Measurements from ENCODE around the gene CYP2F1.
"Not testable (repeated sequence)": the region's sequence is repeated elsewhere in the genome, so short reads cannot be mapped to it uniquely, and the experiment has no call there.

The CYP2F1 gene

DNA sequence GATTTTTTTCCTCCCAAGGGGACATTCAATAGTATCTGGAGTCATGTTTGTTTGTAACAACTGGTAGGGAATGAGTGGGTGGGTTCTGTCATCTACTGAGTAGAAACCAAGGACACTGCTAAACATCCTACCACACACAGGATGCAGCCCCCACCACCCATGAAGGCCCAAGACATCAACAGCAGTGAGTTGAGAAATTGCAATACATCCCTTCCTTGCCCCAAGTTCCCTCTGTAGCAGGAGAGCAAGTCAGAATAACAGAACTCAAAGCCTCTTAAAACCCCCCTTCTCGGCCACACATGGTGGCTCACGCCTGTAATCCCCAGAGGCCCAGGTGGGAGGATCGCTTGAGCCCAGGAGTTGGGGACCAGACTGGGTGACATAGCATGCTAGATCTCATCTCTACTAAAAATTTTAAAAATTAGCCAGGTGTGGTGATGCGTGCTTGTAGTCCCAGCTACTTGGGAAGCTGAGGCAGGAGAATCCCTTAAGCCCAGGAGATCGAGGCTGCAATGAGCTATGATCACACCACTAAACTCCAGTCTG is 2.4 kb upstream of the CYP2F1 start:
- no peak overlapping the region for H3K27ac Mint-ChIP-seq
- no peak overlapping the region for H3K4me3 Mint-ChIP-seq
- peaks cover 11 to 20% of the 10 kb centered on the region in 2 donors for H3K27me3 Mint-ChIP-seq
- ATAC-seq (replicated peaks): no peak
- H3K36me3 Mint-ChIP-seq: no peaks in the 10 kb centered on the region
- no peaks in the 10 kb centered on the region for H3K9me3 Mint-ChIP-seq
- no peak for DNase-seq
- no peaks in the 10 kb centered on the region for H3K4me1 Mint-ChIP-seq

DNA sequence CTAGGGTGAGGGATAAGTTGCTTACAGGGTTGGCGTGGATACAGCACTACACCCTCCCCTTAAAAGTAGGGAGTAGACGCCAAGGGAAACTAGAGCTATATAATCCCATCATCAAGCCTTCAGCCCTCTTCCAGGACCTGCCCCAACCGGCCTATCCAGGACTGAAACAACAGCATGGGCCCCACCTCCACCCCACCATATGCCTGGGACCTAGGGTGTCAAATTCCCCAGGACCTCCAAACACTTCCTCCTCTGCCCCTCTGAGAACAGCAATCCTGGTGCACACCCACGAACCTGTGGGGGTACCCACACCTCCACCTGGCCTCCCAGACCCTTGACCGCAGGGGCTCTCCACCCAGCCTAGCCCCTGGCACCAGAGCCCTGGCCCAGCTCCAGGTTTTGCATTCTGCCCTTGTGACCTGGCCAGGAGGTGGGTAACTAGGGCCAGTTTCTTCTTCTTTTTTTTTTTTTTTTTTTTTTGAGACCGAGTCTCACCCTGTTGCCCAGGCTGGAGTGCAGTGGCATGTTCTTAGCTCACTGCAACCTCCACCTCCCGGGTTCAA is 1.4 kb upstream of the CYP2F1 start:
- Mint-ChIP-seq H3K4me3 (no peak overlapping the region), H3K27ac (no peak overlapping the region), H3K27me3 (peaks cover 21 to 28% of the 10 kb centered on the region in 2 donors), H3K9me3 (no peaks in the 10 kb centered on the region), H3K36me3 (no peaks in the 10 kb centered on the region), H3K4me1 (no peaks in the 10 kb centered on the region)
- no peak for DNase-seq
- ATAC-seq (replicated peaks): no peak

DNA sequence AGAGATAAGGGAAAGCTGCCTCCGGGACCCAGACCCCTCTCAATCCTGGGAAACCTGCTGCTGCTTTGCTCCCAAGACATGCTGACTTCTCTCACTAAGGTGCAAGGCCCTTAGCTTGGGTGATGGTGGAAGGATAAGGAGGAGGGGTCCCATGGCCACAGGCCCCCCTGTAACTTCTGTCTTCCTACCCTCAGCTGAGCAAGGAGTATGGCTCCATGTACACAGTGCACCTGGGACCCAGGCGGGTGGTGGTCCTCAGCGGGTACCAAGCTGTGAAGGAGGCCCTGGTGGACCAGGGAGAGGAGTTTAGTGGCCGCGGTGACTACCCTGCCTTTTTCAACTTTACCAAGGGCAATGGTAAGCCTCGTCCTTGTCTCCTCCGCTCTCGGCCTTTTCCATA is 2.0 kb downstream of the CYP2F1 start:
- H3K27ac Mint-ChIP-seq: no peak overlapping the region
- DNase-seq (no peak), ATAC-seq (replicated peaks) (no peak)
- H3K36me3 Mint-ChIP-seq: no peaks in the 10 kb centered on the region
- peaks cover 6% of the 10 kb centered on the region in 2 donors for H3K4me1 Mint-ChIP-seq
- peaks cover 34% of the 10 kb centered on the region in 2 donors for H3K27me3 Mint-ChIP-seq
- no peak overlapping the region for H3K4me3 Mint-ChIP-seq
- no peaks in the 10 kb centered on the region for H3K9me3 Mint-ChIP-seq

DNA sequence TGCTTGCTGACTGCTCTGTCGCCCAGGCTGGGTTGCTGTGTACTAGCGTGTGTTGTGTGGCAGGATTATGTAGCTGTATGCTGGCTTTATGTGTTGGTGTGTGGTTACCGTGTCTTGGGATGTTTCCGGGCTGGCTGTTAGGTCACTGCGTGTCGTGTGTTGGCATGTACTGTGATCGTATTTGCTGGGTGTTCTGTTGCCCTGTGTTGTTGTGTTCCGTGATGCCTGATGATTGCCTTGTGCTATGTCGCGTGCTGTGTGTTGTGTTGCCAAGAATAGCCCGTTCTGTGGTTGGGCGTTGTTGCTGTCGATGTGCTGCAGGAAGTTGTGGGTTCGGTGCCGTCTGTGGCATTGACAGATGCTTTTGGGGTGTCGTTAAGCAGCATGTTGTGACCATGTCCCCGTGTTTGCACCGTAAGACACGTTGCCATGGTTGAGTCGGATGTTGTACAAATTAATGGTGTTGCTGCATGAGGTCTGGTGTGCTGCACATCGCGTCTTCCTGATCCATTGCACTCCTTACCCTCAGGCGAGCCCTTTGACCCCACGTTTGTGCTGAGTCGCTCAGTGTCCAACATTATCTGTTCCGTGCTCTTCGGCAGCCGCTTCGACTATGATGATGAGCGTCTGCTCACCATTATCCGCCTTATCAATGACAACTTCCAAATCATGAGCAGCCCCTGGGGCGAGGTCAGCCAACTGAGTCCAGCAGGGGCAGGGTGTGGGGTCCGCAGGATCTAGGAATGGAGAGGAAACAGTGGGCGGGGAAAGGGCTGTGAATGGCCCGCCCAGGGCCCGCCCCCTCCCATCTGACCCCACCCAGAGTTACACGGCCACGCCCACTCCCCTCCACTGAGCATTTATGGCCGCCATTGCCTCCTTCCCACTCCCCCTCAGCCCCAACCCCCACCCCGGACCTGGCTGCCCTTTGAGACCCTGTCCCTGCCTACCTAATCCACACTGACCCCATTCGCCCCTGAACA is 7.0 kb downstream of the CYP2F1 start:
- DNase-seq, H3K36me3 Mint-ChIP-seq, H3K4me3 Mint-ChIP-seq, H3K27ac Mint-ChIP-seq, H3K4me1 Mint-ChIP-seq, H3K9me3 Mint-ChIP-seq: not testable (repeated sequence)
- ATAC-seq (replicated peaks): peak; percentile 39 to 53
- peaks cover 25 to 35% of the 10 kb centered on the region in 2 donors for H3K27me3 Mint-ChIP-seq

DNA sequence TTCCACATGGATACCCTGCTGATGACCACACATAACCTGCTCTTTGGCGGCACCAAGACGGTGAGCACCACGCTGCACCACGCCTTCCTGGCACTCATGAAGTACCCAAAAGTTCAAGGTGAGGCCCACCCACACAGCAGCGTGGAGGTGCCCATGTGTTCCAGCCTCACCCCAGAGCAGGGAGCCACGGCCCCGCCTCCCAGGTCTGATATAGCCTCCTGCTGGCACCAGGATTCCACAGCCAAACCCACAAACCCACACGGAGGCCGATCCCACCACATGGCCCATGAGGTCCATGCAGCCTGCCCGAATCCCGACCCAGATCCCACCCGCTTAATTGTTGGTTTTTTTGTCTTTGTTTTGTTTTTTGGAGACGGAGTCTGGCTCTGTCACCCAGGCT is 8.6 kb downstream of the CYP2F1 start:
- Mint-ChIP-seq H3K4me1 (peaks cover 13% of the 10 kb centered on the region in 2 donors), H3K27me3 (peaks cover 17 to 26% of the 10 kb centered on the region in 2 donors)
- ATAC-seq (replicated peaks); H3K36me3 Mint-ChIP-seq; DNase-seq; H3K9me3 Mint-ChIP-seq; H3K27ac Mint-ChIP-seq; H3K4me3 Mint-ChIP-seq: not testable (repeated sequence)

DNA sequence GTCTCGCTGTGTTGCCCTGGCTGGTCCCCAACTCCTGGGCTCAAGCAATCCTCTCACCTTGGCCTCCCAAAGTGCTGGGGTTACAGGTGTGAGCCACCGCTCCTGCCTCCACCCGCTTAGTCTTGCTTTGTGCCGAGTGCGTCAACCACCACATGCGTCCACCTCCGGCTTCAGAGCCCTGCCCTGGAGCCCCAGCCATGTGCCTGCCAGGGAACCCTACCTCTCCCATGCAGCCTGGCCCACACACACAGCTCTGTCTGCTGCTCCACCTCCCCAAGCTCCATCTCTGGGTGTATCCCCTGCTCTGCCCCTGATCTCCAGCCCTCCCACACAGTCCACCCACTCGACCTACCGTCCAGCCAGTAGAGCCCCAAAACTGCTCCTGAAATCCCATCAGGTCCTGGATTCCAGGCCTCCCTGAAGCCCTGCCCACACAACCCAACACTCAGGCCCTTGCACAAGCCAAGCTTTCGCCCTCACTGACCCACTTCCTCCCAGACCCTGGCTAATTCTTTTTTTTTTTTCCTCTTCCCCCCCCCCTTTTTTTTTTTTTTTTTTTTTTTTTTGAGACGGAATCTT is 9.6 kb downstream of the CYP2F1 start:
- peaks cover 0 to 2% of the 10 kb centered on the region in 2 donors for H3K9me3 Mint-ChIP-seq
- ATAC-seq (replicated peaks) (no peak), DNase-seq (no peak)
- H3K27me3 Mint-ChIP-seq: peaks cover 18 to 29% of the 10 kb centered on the region in 2 donors
- peaks cover 16 to 19% of the 10 kb centered on the region in 2 donors for H3K4me1 Mint-ChIP-seq
- no peaks in the 10 kb centered on the region for H3K36me3 Mint-ChIP-seq
- H3K4me3 Mint-ChIP-seq: no peak overlapping the region
- no peak overlapping the region for H3K27ac Mint-ChIP-seq

DNA sequence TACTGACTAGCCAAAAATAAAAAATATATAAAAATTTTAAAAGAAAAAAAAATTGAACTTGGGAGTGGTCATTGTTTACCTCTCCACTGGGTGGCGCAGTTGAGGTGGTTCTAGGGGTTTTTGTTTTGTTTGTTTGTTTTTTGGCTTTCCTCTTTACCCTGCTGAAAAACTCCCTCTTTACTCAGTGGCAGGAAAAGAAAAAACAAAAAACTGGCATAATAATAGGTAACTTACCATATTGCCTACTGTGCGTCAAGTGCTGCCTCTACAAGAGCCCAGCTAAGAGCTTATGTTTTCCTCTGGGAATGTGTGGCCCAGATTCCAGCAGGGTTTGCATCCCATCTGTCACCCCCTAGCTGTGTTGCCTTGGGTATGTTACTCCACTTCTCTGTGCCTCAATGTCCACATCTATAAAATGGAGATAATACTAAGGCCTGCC is 12.6 kb downstream of the CYP2F1 start:
- not testable (repeated sequence) for DNase-seq; H3K36me3 Mint-ChIP-seq; ATAC-seq (replicated peaks); H3K9me3 Mint-ChIP-seq; H3K4me3 Mint-ChIP-seq; H3K27ac Mint-ChIP-seq
- peaks cover 9 to 11% of the 10 kb centered on the region in 2 donors for H3K4me1 Mint-ChIP-seq
- peaks cover 24 to 39% of the 10 kb centered on the region in 2 donors for H3K27me3 Mint-ChIP-seq

DNA sequence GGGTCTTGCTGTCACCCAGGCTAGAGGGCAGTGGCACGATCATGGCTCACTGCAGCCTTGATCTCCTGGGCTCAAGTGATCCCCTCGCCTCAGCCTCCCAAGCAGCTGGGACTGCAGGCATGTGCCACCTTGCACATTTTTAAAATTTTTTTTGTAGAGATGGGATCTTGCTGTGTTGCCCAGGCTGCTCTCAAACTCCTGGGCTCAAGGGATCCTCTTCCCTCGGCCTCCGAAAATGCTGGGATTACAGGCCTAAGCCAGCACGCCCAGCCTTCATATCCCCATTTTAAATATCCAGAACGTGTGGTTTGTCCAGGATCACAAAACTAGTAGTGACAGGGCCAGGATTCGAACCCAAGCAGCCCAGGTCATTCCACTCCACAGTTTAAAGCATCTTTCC is 13.1 kb downstream of the CYP2F1 start:
- not testable (repeated sequence) for DNase-seq; ATAC-seq (replicated peaks); H3K9me3 Mint-ChIP-seq; H3K36me3 Mint-ChIP-seq; H3K27ac Mint-ChIP-seq
- H3K27me3 Mint-ChIP-seq: peaks cover 28 to 43% of the 10 kb centered on the region in 2 donors
- peak overlapping the region in 1 of 2 donors; percentile 47 for H3K4me3 Mint-ChIP-seq
- peaks cover 9 to 11% of the 10 kb centered on the region in 2 donors for H3K4me1 Mint-ChIP-seq

DNA sequence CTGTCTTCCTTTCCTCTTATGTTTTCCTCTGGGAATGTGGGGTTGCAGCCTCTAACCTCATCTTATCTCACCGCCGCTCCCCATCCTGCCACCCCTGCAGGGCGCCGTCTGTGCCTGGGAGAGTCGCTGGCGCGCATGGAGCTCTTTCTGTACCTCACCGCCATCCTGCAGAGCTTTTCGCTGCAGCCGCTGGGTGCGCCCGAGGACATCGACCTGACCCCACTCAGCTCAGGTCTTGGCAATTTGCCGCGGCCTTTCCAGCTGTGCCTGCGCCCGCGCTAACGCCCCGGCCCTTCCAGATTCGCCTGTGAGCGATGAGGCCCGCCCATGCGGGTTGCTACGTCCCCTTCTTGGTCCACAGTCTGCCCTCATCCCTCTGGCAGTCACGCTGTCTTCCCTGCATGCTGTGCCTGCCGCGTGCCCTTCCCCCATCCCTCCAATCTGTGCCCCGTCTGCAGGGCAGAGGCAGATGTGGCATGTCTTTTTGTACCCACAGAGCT is 13.6 kb downstream of the CYP2F1 start:
- ATAC-seq (replicated peaks): peak; percentile 96 to 98
- Mint-ChIP-seq H3K4me3 (peak overlapping the region; percentile 47 to 64), H3K27me3 (peaks cover 33 to 48% of the 10 kb centered on the region in 2 donors), H3K4me1 (peaks cover 9 to 11% of the 10 kb centered on the region in 2 donors)
- peak; percentile 72 for DNase-seq
- H3K27ac Mint-ChIP-seq, H3K9me3 Mint-ChIP-seq, H3K36me3 Mint-ChIP-seq: not testable (repeated sequence)

DNA sequence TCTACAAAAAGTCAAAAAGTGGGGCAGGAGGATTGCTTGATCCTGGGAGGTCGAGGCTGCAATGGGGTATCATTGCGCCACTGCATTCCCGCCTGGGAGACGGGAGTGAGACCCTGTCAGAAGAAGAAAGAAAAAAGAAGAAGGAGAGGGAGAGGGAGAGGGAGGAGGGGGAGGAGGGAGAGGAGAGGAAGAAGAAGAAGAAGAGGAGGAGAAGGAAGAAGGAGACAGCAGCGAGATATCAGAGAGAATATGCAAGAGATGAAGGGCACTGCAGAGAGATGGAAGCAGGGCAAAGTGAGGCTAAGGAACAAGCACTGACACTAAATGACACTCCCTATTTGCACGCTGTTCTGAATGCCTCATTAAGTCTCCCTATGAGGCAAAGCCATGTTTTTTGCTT is 14.5 kb downstream of the CYP2F1 start:
- H3K27me3 Mint-ChIP-seq: peaks cover 38 to 55% of the 10 kb centered on the region in 2 donors
- H3K4me3 Mint-ChIP-seq: no peak overlapping the region
- peaks cover 9 to 11% of the 10 kb centered on the region in 2 donors for H3K4me1 Mint-ChIP-seq
- no peak overlapping the region for H3K27ac Mint-ChIP-seq
- no peaks in the 10 kb centered on the region for H3K36me3 Mint-ChIP-seq
- H3K9me3 Mint-ChIP-seq: no peaks in the 10 kb centered on the region
- DNase-seq (no peak), ATAC-seq (replicated peaks) (no peak)

DNA sequence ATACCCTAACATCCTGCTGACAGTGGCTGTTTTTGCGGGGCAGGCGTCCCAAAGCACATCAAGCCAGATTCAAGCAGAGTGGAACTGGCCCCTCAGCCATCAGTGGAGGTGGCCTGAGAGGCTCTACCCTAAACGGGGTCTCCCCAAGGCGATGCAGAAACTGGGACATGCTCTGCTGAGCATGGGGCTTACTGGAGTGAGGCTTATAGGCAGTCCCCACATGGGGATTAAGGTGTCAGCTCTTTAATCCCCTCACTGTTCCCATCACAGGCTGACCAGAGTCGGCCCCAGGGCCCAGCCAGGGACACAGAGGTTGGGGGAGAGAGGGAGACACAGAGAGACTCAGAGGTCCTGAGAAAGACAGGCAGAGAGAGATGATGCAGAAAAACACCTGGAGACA is 17.0 kb downstream of the CYP2F1 start:
- ATAC-seq (replicated peaks): no peak
- Mint-ChIP-seq H3K9me3 (no peaks in the 10 kb centered on the region), H3K27ac (no peak overlapping the region), H3K27me3 (peaks cover 47 to 63% of the 10 kb centered on the region in 2 donors), H3K36me3 (no peaks in the 10 kb centered on the region), H3K4me3 (no peak overlapping the region), H3K4me1 (peaks cover 11% of the 10 kb centered on the region in 2 donors)
- no peak for DNase-seq

DNA sequence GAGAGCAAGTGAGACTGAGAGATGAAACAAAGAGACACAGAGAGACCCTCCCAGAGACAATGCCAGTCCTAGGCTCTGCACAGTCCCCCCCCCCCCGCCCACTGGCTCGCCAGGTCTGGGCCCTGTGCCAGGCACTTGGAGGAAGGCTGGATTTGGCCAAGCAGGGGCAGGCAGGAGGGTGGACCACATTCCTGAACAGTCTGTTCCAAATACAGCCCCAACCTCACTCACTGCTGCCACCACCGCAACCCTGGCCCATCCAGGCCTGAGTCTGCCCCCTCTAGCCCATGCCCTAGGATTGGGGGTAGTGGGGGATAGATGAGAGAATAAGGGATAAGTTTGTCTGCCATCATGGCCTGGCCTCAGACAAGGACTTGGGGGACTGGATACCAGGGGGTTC is 19.0 kb downstream of the CYP2F1 start:
- peaks cover 48 to 74% of the 10 kb centered on the region in 2 donors for H3K27me3 Mint-ChIP-seq
- no peak for DNase-seq
- H3K36me3 Mint-ChIP-seq: no peaks in the 10 kb centered on the region
- H3K9me3 Mint-ChIP-seq: no peaks in the 10 kb centered on the region
- H3K27ac Mint-ChIP-seq: no peak overlapping the region
- H3K4me3 Mint-ChIP-seq: no peak overlapping the region
- no peak for ATAC-seq (replicated peaks)
- peaks cover 2 to 6% of the 10 kb centered on the region in 2 donors for H3K4me1 Mint-ChIP-seq

DNA sequence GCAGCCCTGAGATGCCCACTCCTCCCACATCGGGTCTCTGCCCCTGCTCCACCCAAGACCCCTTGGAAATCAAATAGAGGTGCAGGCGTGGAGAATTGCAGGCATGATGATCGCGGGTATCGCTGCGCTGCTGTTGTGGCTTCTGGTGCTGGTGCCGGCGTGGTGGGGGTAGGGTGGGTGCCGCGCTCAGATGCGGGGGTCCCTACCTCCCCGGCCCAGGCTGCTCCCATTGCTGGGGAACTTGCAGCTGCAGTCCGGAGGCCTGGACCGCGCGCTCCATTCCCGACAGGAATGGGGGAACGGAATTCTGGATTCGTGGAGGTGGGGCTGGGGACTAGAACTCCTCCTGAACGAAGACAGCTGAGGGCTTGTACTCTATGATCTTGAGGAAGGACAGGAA is 20.4 kb downstream of the CYP2F1 start:
- Mint-ChIP-seq H3K36me3 (no peaks in the 10 kb centered on the region), H3K27ac (no peak overlapping the region), H3K9me3 (no peaks in the 10 kb centered on the region), H3K4me3 (peak overlapping the region; percentile 74 to 90), H3K4me1 (peaks cover 0 to 6% of the 10 kb centered on the region in 2 donors), H3K27me3 (peaks cover 50 to 70% of the 10 kb centered on the region in 2 donors)
- no peak for ATAC-seq (replicated peaks)
- DNase-seq: no peak

Measured in stimulated activated naive B cell treated with anti-CD40 and anti-IgM and Interleukin-4, amounts not matched to agents 10 μg/mL and 1 μg/mL and 100 μg/mL, for 72 hours (primary cell).